ENCODE measurements around the gene PLCB4. TPM values are rescaled to one million over a fixed set of nuclear protein-coding genes. Genes with fewer than 3 reads are reported as not detected.

Gene PLCB4
- total RNA-seq, 4 donors from 2014 or later = 6.3 to 24.5 (median 10.4) TPM

DNA sequence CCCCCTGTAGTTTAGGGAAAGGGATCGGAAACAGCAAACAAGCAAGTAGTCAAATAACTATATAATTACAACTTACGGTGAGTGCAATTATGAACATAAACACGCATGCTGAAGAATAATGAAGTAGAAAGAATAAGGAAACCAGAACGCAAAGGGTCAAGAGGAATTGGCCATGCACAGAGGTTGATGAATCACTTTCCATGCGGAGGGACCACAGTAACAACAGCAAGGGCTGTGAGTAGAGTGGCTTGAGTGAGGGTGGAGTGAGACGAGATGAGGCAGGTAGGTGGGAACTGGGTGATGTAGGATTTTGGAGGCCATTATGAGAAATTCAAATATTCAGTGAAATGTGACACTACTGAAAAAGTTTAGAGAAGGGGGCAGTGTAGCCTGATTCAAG is 333.3 kb downstream of the PLCB4 start:
- WGBS = 88% methylated on average over 6 of the region's 6 CpGs
- no peak for TF ChIP-seq POLR2A (IDR thresholded peaks at IDR 0.05)
- no peak for TF ChIP-seq EP300 (IDR thresholded peaks at IDR 0.05)
- TF ChIP-seq, protein P1, sequence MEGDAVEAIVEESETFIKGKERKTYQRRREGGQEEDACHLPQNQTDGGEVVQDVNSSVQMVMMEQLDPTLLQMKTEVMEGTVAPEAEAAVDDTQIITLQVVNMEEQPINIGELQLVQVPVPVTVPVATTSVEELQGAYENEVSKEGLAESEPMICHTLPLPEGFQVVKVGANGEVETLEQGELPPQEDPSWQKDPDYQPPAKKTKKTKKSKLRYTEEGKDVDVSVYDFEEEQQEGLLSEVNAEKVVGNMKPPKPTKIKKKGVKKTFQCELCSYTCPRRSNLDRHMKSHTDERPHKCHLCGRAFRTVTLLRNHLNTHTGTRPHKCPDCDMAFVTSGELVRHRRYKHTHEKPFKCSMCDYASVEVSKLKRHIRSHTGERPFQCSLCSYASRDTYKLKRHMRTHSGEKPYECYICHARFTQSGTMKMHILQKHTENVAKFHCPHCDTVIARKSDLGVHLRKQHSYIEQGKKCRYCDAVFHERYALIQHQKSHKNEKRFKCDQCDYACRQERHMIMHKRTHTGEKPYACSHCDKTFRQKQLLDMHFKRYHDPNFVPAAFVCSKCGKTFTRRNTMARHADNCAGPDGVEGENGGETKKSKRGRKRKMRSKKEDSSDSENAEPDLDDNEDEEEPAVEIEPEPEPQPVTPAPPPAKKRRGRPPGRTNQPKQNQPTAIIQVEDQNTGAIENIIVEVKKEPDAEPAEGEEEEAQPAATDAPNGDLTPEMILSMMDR (IDR thresholded peaks at IDR 0.05) = no peak
- no peak for TF ChIP-seq POLR2AphosphoS5 (IDR thresholded peaks at IDR 0.05)
- Histone ChIP-seq H3K27me3 (no peaks in the 10 kb centered on the region), H3K4me1 (no peaks in the 10 kb centered on the region), H3K36me3 (no peaks in the 10 kb centered on the region), H3K4me3 (no peak overlapping the region), H3K9me3 (no peaks in the 10 kb centered on the region), H3K27ac (no peak overlapping the region)
- no peak for DNase-seq (ENCODE audit: low spot score in 2 of 2)

DNA sequence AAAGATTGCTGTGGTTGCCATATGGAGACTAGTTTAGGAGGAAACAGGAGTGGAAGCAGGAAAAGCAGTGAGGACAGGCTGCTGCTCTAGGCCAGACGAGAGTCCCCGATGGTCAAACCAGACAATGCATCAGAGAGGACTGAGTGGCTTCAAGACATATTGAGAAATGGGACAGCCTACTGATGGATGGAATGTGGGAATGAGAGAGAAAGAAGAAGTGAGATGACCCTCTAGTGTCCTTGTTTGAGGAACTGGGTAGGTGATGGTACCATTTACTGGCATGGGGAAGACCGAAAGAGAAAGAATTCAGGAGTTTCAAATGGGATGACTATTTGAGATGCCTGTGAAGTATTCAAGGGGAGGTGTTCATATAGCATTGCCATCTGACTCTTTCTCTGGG is 333.7 kb downstream of the PLCB4 start:
- H3K4me1 ChIP-seq = no peaks in the 10 kb centered on the region
- H3K4me3 ChIP-seq = no peak overlapping the region
- no peaks in the 10 kb centered on the region for H3K27me3 ChIP-seq
- H3K9me3 ChIP-seq = no peaks in the 10 kb centered on the region
- no peak overlapping the region for H3K27ac ChIP-seq
- WGBS = 94% methylated on average over 3 of the region's 3 CpGs
- TF ChIP-seq, protein P1 (IDR thresholded peaks at IDR 0.05) = no peak
- no peak for TF ChIP-seq POLR2A (IDR thresholded peaks at IDR 0.05)
- no peak for TF ChIP-seq EP300 (IDR thresholded peaks at IDR 0.05)
- TF ChIP-seq POLR2AphosphoS5 (IDR thresholded peaks at IDR 0.05) = no peak
- no peak for DNase-seq (ENCODE audit: low spot score in 2 of 2)
- no peaks in the 10 kb centered on the region for H3K36me3 ChIP-seq

DNA sequence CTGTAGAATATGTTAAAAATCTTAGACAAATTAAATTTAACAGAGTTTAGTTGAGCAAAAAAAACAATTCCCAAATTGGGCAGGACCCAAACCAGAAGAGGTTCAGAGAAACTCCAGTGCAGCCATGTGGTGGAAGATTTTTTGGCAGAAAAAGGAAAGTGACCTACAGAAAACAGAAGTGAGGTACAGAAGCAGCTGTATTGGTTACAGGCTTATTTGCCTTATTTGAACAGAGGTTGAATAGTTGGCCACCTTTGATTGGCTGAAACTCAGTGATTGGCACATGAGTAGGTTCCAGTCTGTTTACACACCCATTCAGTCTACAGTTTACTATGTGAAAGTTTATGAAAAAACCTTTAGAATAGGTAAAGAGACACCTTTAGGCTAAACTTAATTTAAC is 334.6 kb downstream of the PLCB4 start:
- H3K4me1 ChIP-seq = no peaks in the 10 kb centered on the region
- H3K4me3 ChIP-seq = no peak overlapping the region
- no peak overlapping the region for H3K27ac ChIP-seq
- H3K36me3 ChIP-seq = no peaks in the 10 kb centered on the region
- no peaks in the 10 kb centered on the region for H3K9me3 ChIP-seq
- no peaks in the 10 kb centered on the region for H3K27me3 ChIP-seq
- DNase-seq (ENCODE audit: low spot score in 2 of 2) = no peak
- TF ChIP-seq, protein P1 (IDR thresholded peaks at IDR 0.05) = no peak
- TF ChIP-seq POLR2A (IDR thresholded peaks at IDR 0.05) (no peak), POLR2AphosphoS5 (IDR thresholded peaks at IDR 0.05) (no peak), EP300 (IDR thresholded peaks at IDR 0.05) (no peak)

DNA sequence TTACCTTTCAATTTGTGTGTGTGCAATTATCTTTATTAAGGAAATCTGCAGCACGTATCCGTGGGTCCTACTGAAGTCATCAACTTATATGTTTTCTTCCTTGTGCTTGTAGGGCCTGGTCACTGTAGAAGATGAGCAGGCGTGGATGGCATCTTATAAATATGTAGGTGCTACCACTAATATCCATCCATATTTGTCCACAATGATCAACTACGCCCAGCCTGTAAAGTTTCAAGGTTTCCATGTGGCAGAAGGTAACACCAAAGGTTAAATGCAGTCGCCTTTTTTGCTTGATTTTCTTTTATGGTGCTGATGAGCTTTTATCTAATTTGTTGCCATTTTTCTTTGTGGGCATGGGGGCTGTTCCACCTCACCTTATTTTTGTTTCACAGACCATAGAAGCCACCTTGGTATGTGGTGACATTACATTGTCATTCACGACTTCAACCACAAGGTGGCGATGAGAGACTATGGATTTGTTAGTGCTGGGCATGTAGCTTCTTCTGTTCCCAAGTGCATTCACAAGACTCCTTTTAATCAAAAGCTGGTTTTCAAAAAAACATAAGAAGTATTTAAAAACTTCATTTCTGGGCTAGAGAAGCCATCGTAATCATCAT is 339.0 kb downstream of the PLCB4 start:
- H3K9me3 ChIP-seq = no peaks in the 10 kb centered on the region
- WGBS = 45% methylated on average over 8 of the region's 8 CpGs
- no peaks in the 10 kb centered on the region for H3K4me1 ChIP-seq
- H3K27ac ChIP-seq = no peak overlapping the region
- H3K36me3 ChIP-seq = no peaks in the 10 kb centered on the region
- no peaks in the 10 kb centered on the region for H3K27me3 ChIP-seq
- H3K4me3 ChIP-seq = no peak overlapping the region
- no peak for TF ChIP-seq EP300 (IDR thresholded peaks at IDR 0.05)
- TF ChIP-seq, protein P1 (IDR thresholded peaks at IDR 0.05) = peak; percentile 67 to 71
- DNase-seq (ENCODE audit: low spot score in 2 of 2) = no peak

DNA sequence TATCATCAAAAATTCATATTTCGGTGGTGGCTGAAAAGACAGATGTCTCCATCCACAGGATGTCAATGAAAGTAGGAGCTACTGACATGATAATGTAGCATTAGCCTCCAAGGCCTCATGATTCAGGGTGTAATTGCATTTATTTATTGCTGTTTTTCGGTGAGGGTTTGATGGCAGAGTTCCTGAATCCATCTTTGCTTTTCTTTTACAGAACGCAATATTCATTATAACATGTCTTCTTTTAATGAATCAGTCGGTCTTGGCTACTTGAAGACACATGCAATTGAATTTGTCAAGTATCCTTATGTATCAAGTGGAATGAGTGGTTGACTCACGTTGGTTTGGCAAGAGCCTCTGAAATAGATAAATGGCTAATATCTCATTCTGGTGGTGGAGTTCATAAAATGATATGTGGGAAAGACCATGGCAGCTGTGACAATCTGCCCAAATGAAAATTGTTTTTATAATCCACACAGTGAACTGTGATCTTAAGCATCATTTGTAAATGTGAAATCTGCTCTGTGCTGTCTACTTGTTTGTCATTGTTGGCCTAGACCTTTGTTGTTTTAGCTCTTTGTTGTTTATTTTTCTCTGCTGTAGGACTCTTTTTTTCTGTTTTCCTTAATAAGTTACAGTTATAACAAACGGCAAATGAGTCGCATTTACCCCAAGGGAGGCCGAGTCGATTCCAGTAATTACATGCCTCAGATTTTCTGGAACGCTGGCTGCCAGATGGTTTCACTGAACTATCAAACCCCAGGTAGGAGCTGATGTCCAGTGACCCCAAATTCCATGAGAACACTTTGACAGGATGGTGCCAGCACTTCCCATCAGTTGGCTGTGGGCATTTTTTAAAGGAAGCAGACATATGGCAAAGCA is 339.8 kb downstream of the PLCB4 start:
- no peaks in the 10 kb centered on the region for H3K36me3 ChIP-seq
- no peaks in the 10 kb centered on the region for H3K27me3 ChIP-seq
- no peaks in the 10 kb centered on the region for H3K4me1 ChIP-seq
- H3K9me3 ChIP-seq = no peaks in the 10 kb centered on the region
- no peak overlapping the region for H3K4me3 ChIP-seq
- no peak for DNase-seq (ENCODE audit: low spot score in 2 of 2)
- 50% methylated on average over 10 of the region's 10 CpGs for WGBS
- TF ChIP-seq POLR2AphosphoS5 (IDR thresholded peaks at IDR 0.05) = no peak
- TF ChIP-seq EP300 (IDR thresholded peaks at IDR 0.05) = no peak
- TF ChIP-seq, protein P1 (IDR thresholded peaks at IDR 0.05) = no peak
- no peak for TF ChIP-seq POLR2A (IDR thresholded peaks at IDR 0.05)
- H3K27ac ChIP-seq = no peak overlapping the region
